NCI-H1105 treated with DMSO at 0.1 percent for 48 hours (cell line): ENCODE data around the gene NCCRP1.

Experiments used
- DNase-seq: peaks from one replicate; lab custom pipeline; 2025; lab: John Stamatoyannopoulos, UW

NCCRP1 gene

GRCh38 chr19:39246951-39247669, 50.3 kb downstream of the NCCRP1 start:
- peak; percentile 40 for DNase-seq

- DNase-seq, result no peak
Measured at GRCh38 chr19:39247701-39248664, 51.2 kb downstream of the NCCRP1 start.

GRCh38 chr19:39248806-39249205, 52.0 kb downstream of the NCCRP1 start, which contains the start of gene IFNL4:
IFNL4 (minus strand) TSS chr19:39248856.
- no peak for DNase-seq

- DNase-seq, result no peak
Measured at GRCh38 chr19:39251081-39251480, 54.3 kb downstream of the NCCRP1 start.
